Neuronal stem cell (in vitro differentiated cells): ENCODE results near the gene CLIC4.
A peak's percentile ranks its signal among the peaks of the same experiment; 100 is the strongest.
"Not testable (repeated sequence)": the region's sequence is repeated elsewhere in the genome, so short reads cannot be mapped to it uniquely, and the experiment has no call there.

Experiments used
- DNase-seq: peaks from one replicate; pipeline ENCODE4 v3.0.0-alpha.2; 2013; ENCODE audit warnings: low spot score
- H2AFZ ChIP-seq: one replicate; pipeline ENCODE4 v1.6.1; 2013; ENCODE audit warnings: mild to moderate bottlenecking, low read length, inconsistent platforms
- H2AK5ac ChIP-seq: 2 replicates; pipeline ENCODE4 v1.6.1; 2013; ENCODE audit warnings: low read depth, mild to moderate bottlenecking, inconsistent platforms, low read length, moderate library complexity, mixed read lengths
- H2BK120ac ChIP-seq: 2 replicates; pipeline ENCODE4 v1.6.1; 2013; ENCODE audit warnings: low read depth, mild to moderate bottlenecking, inconsistent platforms, low read length, moderate library complexity, mixed read lengths
- H2BK12ac ChIP-seq: one replicate; pipeline ENCODE4 v1.6.1; 2013; ENCODE audit warnings: low read length, inconsistent platforms
- H2BK15ac ChIP-seq: 2 replicates; pipeline ENCODE4 v1.6.1; 2013; ENCODE audit warnings: mild to moderate bottlenecking, low read length, inconsistent platforms, mixed read lengths
- H2BK5ac ChIP-seq: one replicate; pipeline ENCODE4 v1.6.1; 2013; ENCODE audit warnings: inconsistent platforms, mild to moderate bottlenecking, low read length, moderate library complexity
- H3K14ac ChIP-seq: one replicate; pipeline ENCODE4 v1.6.1; 2013; ENCODE audit warnings: low read length, inconsistent platforms
- H3K18ac ChIP-seq: 2 replicates; pipeline ENCODE4 v1.6.1; 2013; ENCODE audit warnings: low read length, inconsistent platforms
- H3K23ac ChIP-seq: 2 replicates; pipeline ENCODE4 v1.6.1; 2013; ENCODE audit warnings: low read depth, mild to moderate bottlenecking, mixed read lengths, low read length, inconsistent platforms; ENCODE audit not compliant: poor library complexity
- H3K27ac ChIP-seq: replicated peaks from 3 replicates; pipeline ENCODE4 v1.5.1; 2013; ENCODE audit warnings: low read length, inconsistent platforms
- H3K27me3 ChIP-seq, 3 experiments: 2 replicates each; pipeline ENCODE4 v1.6.1; 2013; ENCODE audit warnings: low read length in 3 of 3, mild to moderate bottlenecking in 2 of 3, inconsistent platforms in 1 of 3, low read depth in 1 of 3, mixed read lengths in 1 of 3, moderate library complexity in 1 of 3; ENCODE audit not compliant: control insufficient read depth in 3 of 3, insufficient read depth in 3 of 3
- H3K36me3 ChIP-seq, 2 donors: replicated peaks in 1 of 2; 2 replicates each; pipeline ENCODE4 v1.6.1; 2013; ENCODE audit warnings: low read length in 2 of 2; ENCODE audit not compliant: control insufficient read depth in 2 of 2, insufficient read depth in 2 of 2
- H3K4ac ChIP-seq: 2 replicates; pipeline ENCODE4 v1.6.1; 2013; ENCODE audit warnings: inconsistent platforms, mild to moderate bottlenecking, low read length, moderate library complexity
- H3K4me1 ChIP-seq, 2 donors: 1 replicate in 1 of 2; 2 replicates in 1 of 2; pipeline ENCODE4 v1.6.1; 2013; ENCODE audit warnings: low read length in 2 of 2, low read depth in 1 of 2; ENCODE audit not compliant: control insufficient read depth in 2 of 2, insufficient read depth in 1 of 2
- H3K4me2 ChIP-seq: one replicate; pipeline ENCODE4 v1.6.1; 2013; ENCODE audit warnings: mild to moderate bottlenecking, low read length, inconsistent platforms; ENCODE audit not compliant: insufficient read depth, poor library complexity, severe bottlenecking
- H3K4me3 ChIP-seq, 2 donors: 2 replicates each; pipeline ENCODE4 v1.5.1; 2013; ENCODE audit warnings: low read length in 2 of 2, mild to moderate bottlenecking in 2 of 2, inconsistent platforms in 1 of 2, moderate library complexity in 1 of 2
- H3K79me1 ChIP-seq: one replicate; pipeline ENCODE4 v1.6.1; 2013; ENCODE audit warnings: low read depth, mild to moderate bottlenecking, inconsistent platforms, low read length, moderate library complexity
- H3K9ac ChIP-seq: one replicate; pipeline ENCODE4 v1.6.1; 2013; ENCODE audit warnings: mild to moderate bottlenecking, low read depth, low read length, inconsistent platforms; ENCODE audit not compliant: poor library complexity
- H3K9me3 ChIP-seq, 2 donors: replicated peaks in 1 of 2; 2 replicates each; pipeline versions ENCODE3 to v1.6.1; 2013; ENCODE audit warnings: low read length in 2 of 2, mild to moderate bottlenecking in 2 of 2, inconsistent platforms in 1 of 2, low read depth in 1 of 2, mixed read lengths in 1 of 2, moderate library complexity in 1 of 2; ENCODE audit not compliant: control insufficient read depth in 2 of 2, insufficient read depth in 1 of 2
- H4K8ac ChIP-seq: one replicate; pipeline ENCODE4 v1.6.1; 2013; ENCODE audit warnings: low read depth, mild to moderate bottlenecking, inconsistent platforms, low read length, moderate library complexity
- H4K91ac ChIP-seq: one replicate; pipeline ENCODE4 v1.6.1; 2013; ENCODE audit warnings: low read length, low read depth, mild to moderate bottlenecking, inconsistent platforms; ENCODE audit not compliant: poor library complexity
- WGBS, 2 donors: extraction: QIAGEN DNeasy Blood & Tissue Kit; methylation state at CpG; one replicate each; pipeline ENCODE4 v1.1.7; 2013; ENCODE audit warnings: missing lambda C conversion rate in 2 of 2, mixed read lengths in 1 of 2; ENCODE audit not compliant: insufficient read length in 2 of 2, insufficient replicate concordance in 1 of 2; ENCODE audit errors: extremely low coverage in 2 of 2; 5-methylcytosine and 5-hydroxymethylcytosine counted together

The CLIC4 gene

GRCh38 chr1:24732186-24732885 is 12.9 kb upstream of the CLIC4 start:
- Histone ChIP-seq H2AK5ac (no peak overlapping the region), H3K4ac (no peak overlapping the region), H2BK120ac (no peak overlapping the region), H3K9ac (no peak overlapping the region), H3K4me3 (no peak overlapping the region), H3K9me3 (no peaks in the 10 kb centered on the region), H4K91ac (no peak overlapping the region), H3K27me3 (no peaks in the 10 kb centered on the region), H3K23ac (no peak overlapping the region), H3K4me2 (no peak overlapping the region), H3K36me3 (no peaks in the 10 kb centered on the region), H3K79me1 (no peaks in the 10 kb centered on the region), H3K14ac (no peak overlapping the region), H3K18ac (no peak overlapping the region), H2BK12ac (no peak overlapping the region), H2BK15ac (no peak overlapping the region), H2AFZ (no peak overlapping the region), H3K4me1 (peaks cover 15 to 21% of the 10 kb centered on the region in 2 donors), H2BK5ac (no peak overlapping the region), H3K27ac (no peak overlapping the region), H4K8ac (no peak overlapping the region)
- WGBS, 2 donors, result no CpG with 5 or more reads among the region's 4 CpGs
- no peak for DNase-seq

- not testable (repeated sequence) for H3K4me3 ChIP-seq, H2BK5ac ChIP-seq, H2AFZ ChIP-seq, H3K4ac ChIP-seq, H4K8ac ChIP-seq, H3K9ac ChIP-seq, H2BK12ac ChIP-seq, H3K27me3 ChIP-seq, H3K36me3 ChIP-seq, H3K18ac ChIP-seq, H2BK15ac ChIP-seq, H3K27ac ChIP-seq, H3K14ac ChIP-seq, H3K23ac ChIP-seq, H2BK120ac ChIP-seq, H4K91ac ChIP-seq, H3K79me1 ChIP-seq, DNase-seq, H2AK5ac ChIP-seq, H3K4me2 ChIP-seq, H3K9me3 ChIP-seq
- peaks cover 15 to 21% of the 10 kb centered on the region in 2 donors for H3K4me1 ChIP-seq
- WGBS, 2 donors, result no CpG with 5 or more reads among the region's 7 CpGs
These were observed 11.9 kb upstream of the CLIC4 start for GRCh38 chr1:24733342-24733741.

- H3K9me3 ChIP-seq, result no peaks in the 10 kb centered on the region
- no peak overlapping the region for H3K18ac ChIP-seq
- H3K4ac ChIP-seq, result no peak overlapping the region
- no peak overlapping the region for H4K91ac ChIP-seq
- peak overlapping the region; percentile 74 for H2AFZ ChIP-seq
- H2BK15ac ChIP-seq, result no peak overlapping the region
- no peaks in the 10 kb centered on the region for H3K79me1 ChIP-seq
- peaks cover 15 to 24% of the 10 kb centered on the region in 2 donors for H3K4me1 ChIP-seq
- H3K4me3 ChIP-seq, result no peak overlapping the region
- no peak overlapping the region for H2BK120ac ChIP-seq
- H2BK12ac ChIP-seq, result no peak overlapping the region
- H3K23ac ChIP-seq, result no peak overlapping the region
- no peak overlapping the region for H3K14ac ChIP-seq
- no peak overlapping the region for H2BK5ac ChIP-seq
- no peak overlapping the region for H4K8ac ChIP-seq
- no peaks in the 10 kb centered on the region for H3K36me3 ChIP-seq
- no peak overlapping the region for H3K9ac ChIP-seq
- no peak overlapping the region for H3K27ac ChIP-seq
- no peak for DNase-seq
- no peak overlapping the region for H2AK5ac ChIP-seq
- no CpG with 5 or more reads among the region's 5 CpGs for WGBS, 2 donors
- H3K27me3 ChIP-seq, result no peaks in the 10 kb centered on the region
- H3K4me2 ChIP-seq, result no peak overlapping the region
These were observed 10.1 kb upstream of the CLIC4 start for GRCh38 chr1:24735156-24735508.

GRCh38 chr1:24735509-24736375 is 9.5 kb upstream of the CLIC4 start:
- no peak overlapping the region for H2BK12ac ChIP-seq
- peak overlapping the region; percentile 20 for H3K27ac ChIP-seq

More at GRCh38 chr1:24735509-24736375, 9.5 kb upstream of the CLIC4 start:
- no peak overlapping the region for H3K4me2 ChIP-seq
- H2BK15ac ChIP-seq, result no peak overlapping the region
- peak overlapping the region; percentile 74 for H2AFZ ChIP-seq
- H4K8ac ChIP-seq, result no peak overlapping the region
- no peaks in the 10 kb centered on the region for H3K27me3 ChIP-seq
- no CpG with 5 or more reads among the region's 16 CpGs for WGBS, 2 donors
- no peaks in the 10 kb centered on the region for H3K36me3 ChIP-seq
- H2BK120ac ChIP-seq, result no peak overlapping the region
- no peak overlapping the region for H3K14ac ChIP-seq
- H3K9ac ChIP-seq, result no peak overlapping the region
- H3K18ac ChIP-seq, result peak overlapping the region; percentile 79
- H3K4me3 ChIP-seq, result no peak overlapping the region
- no peak for DNase-seq
- peak overlapping the region; percentile 27 for H3K23ac ChIP-seq
- no peak overlapping the region for H3K4ac ChIP-seq
- H4K91ac ChIP-seq, result no peak overlapping the region
- peaks cover 11 to 19% of the 10 kb centered on the region in 2 donors for H3K4me1 ChIP-seq
- H2BK5ac ChIP-seq, result no peak overlapping the region
- H2AK5ac ChIP-seq, result no peak overlapping the region
- no peaks in the 10 kb centered on the region for H3K9me3 ChIP-seq
- no peaks in the 10 kb centered on the region for H3K79me1 ChIP-seq
